Omental fat pad (tissue), 4 donors: ENCODE results near the gene FBXW11. TPM values are rescaled to one million over a fixed set of nuclear protein-coding genes. Genes with fewer than 3 reads are reported as not detected.

Source experiments
- ATAC-seq: fragments of 150-250 bp; one replicate; pipeline ENCODE4 v1.9.1; 2016; ENCODE audit warnings: mild to moderate bottlenecking, moderate library complexity; ENCODE audit not compliant: low FRiP score
- DNase-seq: peaks from one replicate; pipeline ENCODE4 v3.0.0-alpha.2; 2019; ENCODE audit warnings: low spot score
- total RNA-seq, 4 donors: library from RNA; depleted of rRNA; stranded (reverse); fragments of >200 nt; gene quantifications; one replicate each; pipeline ENCODE4 v1.1.0, GENCODE V29; 2016
- TF ChIP-seq, protein P1 (sequence below), 3 donors: fragments of 450-650 bp; IDR thresholded peaks; one replicate each; pipeline ENCODE4 v1.5.1; 2016 to 2017; ENCODE audit warnings: antibody characterized with exemption in 3 of 3, mild to moderate bottlenecking in 3 of 3, moderate library complexity in 2 of 3

The FBXW11 gene
- total RNA-seq, 4 donors from 2014 or later, result 44.6 to 60.9 (median 55.7) TPM

DNA sequence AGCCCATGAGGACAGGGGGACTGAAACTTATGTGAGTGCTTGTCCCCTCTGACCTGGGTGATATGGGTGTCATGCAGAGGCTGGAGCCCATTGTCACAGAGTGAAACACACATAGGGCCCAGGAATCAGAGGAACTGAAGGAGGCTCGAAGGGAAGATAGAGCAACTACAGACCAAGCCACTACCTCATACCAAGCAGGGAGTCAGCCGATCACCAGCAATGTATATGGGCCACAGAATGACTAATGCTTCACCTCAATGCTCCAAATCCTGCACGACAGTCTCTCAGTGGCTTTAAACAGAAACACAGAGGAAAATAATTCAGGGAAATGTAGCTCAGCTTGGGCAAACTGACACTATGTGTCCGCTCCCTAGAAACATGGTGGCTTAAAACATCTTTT, 8.9 kb upstream of the FBXW11 start:
- DNase-seq, result no peak
- TF ChIP-seq, protein P1, sequence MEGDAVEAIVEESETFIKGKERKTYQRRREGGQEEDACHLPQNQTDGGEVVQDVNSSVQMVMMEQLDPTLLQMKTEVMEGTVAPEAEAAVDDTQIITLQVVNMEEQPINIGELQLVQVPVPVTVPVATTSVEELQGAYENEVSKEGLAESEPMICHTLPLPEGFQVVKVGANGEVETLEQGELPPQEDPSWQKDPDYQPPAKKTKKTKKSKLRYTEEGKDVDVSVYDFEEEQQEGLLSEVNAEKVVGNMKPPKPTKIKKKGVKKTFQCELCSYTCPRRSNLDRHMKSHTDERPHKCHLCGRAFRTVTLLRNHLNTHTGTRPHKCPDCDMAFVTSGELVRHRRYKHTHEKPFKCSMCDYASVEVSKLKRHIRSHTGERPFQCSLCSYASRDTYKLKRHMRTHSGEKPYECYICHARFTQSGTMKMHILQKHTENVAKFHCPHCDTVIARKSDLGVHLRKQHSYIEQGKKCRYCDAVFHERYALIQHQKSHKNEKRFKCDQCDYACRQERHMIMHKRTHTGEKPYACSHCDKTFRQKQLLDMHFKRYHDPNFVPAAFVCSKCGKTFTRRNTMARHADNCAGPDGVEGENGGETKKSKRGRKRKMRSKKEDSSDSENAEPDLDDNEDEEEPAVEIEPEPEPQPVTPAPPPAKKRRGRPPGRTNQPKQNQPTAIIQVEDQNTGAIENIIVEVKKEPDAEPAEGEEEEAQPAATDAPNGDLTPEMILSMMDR (IDR thresholded peaks at IDR 0.05), result no peak

DNA sequence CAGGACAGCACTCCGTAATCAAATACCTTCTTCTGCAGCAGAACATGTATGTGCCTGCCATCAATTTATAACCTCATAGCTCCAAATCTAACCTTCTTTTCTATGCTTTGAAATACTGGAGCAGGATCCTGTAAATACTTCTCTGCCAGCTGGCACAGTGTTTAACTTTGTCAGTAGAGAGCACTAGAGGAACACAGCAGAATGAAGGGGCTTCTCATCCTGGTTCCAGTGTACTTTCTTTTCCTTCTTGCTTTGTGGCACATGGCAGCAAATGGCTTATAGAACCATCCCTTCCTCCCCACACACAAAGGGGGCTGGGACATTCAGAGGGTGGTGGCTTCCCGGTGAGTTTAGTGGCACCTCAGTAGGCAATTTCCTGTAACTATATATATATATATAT, 3.8 kb upstream of the FBXW11 start:
- ATAC-seq, result no peak
- no peak for DNase-seq
- TF ChIP-seq, protein P1 (IDR thresholded peaks at IDR 0.05), result no peak

More for the DNA sequence above, 8.9 kb upstream of the FBXW11 start:
- ATAC-seq, result no peak

DNA sequence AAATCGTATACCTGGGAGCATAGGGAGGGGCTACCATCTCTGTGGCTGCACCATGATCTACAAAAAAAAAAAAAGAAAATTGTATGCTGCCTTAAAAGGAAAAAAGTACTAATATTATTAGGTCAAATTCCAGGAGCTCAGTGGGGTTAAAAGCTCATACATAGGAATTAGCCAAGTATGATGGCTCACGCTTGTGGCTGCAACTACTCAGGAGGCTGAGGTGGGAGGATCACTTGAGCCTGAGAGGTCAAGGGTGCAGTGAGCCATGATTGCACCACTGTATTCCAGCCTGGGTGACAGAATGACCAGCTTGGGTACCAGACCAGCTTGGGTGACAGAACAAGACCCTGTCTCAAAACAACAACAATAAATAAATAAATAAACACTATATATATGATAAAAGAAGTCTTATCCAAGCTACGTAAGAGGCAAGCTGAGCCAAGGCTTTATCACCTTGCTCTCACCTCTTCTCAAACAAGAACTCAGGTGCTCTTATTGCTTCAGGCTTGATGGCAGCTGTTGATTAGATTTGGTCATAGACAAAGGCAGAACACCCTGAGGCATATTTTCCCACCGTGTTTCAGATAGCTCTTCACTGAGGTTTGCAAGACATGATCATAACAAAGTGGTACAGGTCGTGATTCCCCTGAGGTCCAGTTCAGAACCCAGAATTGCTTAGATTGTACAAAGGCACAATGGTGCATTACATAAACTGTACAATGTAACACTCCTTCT, 3.3 kb upstream of the FBXW11 start:
- ATAC-seq, result no peak
- DNase-seq, result no peak
- TF ChIP-seq, protein P1 (IDR thresholded peaks at IDR 0.05), result no peak

DNA sequence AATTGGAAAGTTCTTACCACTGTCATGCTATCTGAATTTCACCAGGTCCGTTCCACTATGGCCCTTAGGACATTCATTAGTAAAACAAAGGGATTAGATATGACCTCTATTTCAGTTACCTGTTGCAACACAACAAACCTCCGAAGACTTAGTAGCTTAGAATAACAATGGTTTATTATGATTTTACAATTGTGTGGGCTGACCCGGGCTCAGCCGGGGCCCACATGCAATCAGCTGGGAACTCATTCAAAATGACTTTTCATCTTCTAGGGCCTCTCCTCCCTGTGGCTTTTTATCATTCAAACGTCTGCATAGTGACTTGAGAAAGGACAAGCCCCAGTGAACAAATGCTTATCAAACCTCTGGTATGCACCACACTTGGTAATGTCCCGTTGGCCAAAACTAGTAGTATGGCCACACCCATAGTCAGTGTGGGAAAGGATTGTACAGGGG, 2.3 kb upstream of the FBXW11 start:
- TF ChIP-seq, protein P1 (IDR thresholded peaks at IDR 0.05), result no peak
- no peak for DNase-seq

DNA sequence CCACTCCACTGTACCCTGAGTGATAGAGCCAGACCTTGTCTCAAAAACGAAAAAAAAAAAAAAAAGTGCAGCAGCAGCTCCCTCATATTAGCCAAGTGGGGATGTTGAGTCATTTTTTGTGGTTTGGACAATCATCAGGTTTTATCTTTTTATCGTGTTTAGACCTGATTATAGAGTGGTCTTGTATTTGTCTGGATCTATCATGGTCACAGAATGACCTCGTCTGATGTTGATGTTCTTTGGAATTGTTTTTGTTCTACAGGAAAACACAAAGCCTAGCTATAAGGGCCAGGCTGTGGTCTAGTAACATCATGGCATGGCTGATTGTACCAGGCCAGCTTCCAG, 1.6 kb upstream of the FBXW11 start:
- TF ChIP-seq, protein P1 (IDR thresholded peaks at IDR 0.05), result no peak
- ATAC-seq (no peak), DNase-seq (no peak)

More for the DNA sequence above, 2.3 kb upstream of the FBXW11 start:
- no peak for ATAC-seq

DNA sequence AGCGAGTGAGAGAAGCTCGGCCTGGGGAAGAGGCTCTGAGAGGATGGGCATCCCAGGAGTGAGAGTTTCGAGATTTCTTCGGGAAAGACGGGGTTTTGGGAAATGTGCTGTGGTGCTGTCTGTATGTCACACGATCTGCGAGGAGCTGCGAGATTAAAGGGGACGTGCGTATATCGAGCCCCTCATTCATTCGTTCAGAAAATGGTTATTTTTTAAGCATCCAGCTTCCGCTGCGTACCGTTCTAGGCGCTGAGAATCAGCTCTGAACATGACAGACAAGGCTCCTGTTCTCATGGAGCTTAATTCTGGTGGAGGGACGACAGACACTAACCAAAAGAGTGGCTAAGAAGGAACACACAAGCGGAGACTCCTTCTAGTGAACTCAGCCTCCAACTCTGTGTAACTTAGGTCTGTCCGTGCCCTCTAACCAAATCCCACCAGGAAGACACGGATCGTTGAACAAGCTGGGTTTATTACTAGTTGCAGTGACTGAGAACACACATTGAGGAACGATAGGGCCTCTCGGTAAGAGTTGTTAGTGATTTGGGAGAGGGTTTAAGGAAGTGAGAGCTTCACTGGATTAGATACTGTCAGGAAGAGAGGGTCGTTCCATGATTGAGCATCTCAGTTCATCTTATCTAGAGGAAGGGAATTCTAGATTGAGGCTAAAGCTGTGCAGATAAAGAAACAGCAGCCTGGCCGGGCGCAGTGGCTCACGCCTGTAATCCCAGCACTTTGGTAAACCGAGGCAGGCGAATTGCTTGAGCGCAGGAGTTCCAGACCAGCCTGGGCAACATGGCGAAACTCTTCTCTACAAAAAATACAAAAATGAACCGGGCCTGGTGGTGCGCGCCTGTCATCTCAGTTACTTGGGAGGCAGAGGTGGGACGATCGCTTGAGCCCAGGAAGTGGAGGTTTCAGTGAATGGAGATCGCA, 1.0 kb upstream of the FBXW11 start:
- TF ChIP-seq, protein P1 (IDR thresholded peaks at IDR 0.05), result no peak
- ATAC-seq, result peak; percentile 4
- DNase-seq, result no peak
